NCI-H1105 (cell line): ENCODE results near the gene GGT5.
"Not testable (repeated sequence)": the region's sequence is repeated elsewhere in the genome, so short reads cannot be mapped to it uniquely, and the experiment has no call there.

Experiments used
- DNase-seq: peaks from one replicate; lab custom pipeline; 2025; lab: John Stamatoyannopoulos, UW

GGT5 gene

DNA sequence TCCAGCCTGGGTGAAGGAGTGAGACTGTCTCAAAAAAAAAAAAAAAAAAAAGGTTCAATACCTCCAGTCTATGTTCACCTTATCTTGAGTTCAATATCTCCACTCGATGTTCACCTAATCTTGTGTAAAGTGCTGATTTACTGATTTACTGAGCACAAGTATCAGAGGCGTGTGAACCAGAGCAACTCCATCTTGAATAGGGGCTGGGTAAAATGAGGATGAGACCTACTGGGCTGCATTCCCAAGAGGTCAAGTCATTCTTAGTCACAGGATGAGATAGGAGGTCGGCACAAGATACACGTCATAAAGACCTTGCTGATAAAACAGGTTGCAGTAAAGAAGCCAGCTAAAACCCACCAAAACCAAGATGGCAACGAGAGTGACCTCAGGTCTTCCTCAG lies 41.0 kb downstream of the GGT5 start:
- not testable (repeated sequence) for DNase-seq

DNA sequence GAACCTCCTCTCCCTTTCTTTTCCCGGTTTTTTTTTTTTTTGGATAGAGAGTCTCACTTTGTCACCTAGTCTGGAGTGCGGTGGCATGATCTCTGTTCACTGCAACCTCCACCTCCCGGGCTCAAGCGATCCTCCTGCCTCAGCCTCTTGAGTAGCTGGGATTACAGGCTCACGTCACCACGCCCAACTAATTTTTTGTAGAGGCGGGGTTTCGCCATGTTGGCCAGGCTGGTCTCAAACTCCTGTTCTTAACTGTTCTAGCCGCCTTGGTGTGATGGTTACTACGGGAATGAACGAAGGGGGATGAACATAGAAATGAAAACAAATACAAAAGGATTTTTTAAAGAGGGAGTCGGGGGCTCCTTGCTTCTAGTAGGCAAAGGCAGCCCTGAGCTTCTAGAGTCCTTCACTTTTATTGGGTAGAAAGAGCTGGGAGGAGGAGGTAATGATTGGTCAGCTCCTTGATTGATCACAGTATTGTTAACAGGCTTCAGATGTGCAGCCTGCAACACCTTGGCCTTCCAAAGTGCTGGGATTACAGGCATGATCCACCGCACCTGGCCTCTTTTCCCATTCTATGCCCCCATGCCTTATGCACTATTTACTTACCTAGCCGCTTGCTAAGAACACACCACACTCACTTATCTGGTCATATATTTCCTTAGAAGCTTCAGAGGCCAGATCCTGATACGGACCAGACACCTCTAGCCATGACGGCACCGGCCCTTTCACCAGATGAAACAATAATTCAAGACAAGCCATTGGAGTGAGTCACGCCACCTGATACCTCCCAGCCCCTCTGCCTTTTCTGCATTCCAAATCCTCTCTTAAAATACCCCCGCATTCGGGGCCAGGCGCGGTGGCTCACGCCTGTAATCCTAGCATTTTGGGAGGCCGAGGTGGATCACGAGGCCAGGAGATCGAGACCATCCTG lies 42.9 kb downstream of the GGT5 start:
- no peak for DNase-seq

DNA sequence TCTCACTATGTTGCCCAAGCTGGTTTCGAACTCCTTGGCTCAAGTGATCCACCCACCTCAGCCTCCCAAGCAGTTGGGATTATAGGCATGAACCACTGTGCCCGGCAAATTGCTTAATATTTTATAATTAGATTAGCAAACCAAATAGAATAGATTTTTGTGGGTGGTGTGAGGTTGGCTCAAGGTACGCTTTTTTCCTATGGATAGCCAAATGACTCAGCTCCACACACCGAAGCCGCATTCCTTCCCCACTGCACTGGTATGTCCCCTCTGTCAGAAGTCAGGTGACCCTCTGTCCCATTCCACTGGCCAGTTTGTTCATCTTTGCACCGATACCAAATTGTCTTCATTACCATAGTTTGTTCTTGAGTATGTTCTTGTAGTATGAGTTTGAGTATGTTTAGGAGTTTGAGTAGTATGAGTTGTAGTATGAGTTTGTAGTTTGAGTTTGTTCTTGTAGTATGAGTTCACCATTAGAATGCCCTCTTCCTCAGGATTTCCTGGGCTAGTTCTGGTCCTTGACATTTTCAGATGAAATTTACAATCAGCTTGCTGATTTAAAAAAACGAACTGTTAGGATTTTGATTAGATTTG lies 44.2 kb downstream of the GGT5 start:
- no peak for DNase-seq

DNA sequence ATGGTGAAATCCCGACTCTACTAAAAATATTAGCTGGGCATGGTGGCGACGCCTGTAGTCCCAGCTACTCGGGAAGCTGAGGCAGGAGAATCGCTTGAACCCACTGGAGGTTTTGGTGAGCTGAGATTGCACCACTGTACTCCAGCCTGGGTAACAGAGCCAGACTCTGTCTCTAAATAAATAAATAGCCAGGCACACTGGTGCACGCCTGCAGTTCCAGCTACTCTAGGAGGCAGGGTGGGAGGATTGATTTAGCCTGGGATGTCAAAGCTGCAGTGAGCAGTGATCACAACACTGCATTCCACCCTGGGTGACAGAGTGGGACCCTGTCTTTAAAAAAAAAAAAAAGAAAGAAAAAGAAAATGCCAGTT lies 46.2 kb downstream of the GGT5 start:
- no peak for DNase-seq

DNA sequence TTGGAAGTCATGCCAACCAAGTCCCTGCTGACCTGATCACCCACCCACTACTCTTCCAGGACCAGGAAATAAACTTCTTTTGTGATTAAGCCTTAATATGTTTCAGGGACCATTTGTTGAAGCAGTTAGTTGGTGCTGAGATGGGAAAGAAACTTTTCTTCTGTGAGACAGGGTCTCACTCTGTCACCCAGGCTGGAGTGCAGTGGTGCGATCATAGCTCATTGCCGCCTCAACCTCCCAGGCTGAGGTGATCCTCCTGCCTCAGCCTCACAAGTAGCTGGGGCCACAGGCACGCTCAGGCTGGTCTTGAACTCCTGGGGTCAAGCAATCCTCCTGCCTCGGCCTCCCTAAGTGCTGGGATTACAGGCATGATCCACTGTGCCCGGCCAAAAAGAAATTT lies 53.0 kb downstream of the GGT5 start:
- DNase-seq: no peak

DNA sequence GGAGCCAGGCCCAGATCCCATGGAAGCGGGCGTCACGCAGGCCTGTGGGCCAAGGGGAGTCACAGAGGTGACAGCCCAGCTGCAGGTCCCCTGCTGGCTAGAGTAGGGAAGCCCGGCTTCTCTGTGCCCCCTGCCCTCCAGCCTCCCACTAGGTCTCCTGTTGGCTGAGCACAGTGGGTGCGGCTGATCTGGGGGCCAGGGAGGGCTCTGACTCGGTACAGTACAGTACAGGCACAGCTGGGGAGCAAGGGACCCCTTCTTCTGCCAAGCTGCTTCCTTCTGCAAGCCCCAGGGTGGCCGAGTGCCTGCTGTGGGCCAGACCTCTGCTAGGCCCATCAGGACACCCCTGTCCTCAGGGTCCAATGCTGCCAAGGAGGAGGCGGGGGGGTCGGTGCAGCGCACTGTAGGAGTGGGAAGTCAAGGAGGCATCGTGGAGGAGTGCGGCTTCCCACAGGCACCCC lies 53.5 kb downstream of the GGT5 start:
- no peak for DNase-seq

DNA sequence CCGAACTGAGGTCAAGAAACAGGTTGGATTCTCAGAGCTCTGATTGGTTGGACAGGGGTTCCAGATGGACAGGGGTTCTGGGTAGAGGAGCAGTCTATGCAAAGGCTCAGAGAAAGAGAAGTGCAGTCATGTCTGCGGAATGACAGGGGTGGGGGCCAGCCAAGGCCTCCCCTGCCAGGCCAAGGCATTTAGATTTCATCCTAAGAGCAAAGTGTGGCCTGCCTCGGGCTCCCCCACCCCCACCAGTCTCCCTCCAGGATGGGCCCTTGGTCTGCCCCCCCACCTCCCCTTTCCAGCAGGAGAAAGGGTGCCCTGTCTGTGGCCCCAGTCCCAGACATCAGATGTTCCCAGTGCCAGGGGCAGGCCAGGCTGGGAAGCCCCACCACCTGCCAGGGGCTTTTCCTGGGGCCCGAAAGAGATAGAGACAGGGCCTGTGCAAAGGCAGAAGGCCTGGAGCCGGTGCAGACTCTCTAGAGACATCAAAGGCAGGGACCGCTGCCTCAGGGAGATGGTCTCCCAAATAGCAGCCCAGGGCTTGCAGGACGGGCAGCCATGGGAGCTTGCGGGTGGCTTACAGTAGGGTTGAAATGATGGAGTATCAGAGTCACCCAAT lies 54.2 kb downstream of the GGT5 start:
- no peak for DNase-seq

DNA sequence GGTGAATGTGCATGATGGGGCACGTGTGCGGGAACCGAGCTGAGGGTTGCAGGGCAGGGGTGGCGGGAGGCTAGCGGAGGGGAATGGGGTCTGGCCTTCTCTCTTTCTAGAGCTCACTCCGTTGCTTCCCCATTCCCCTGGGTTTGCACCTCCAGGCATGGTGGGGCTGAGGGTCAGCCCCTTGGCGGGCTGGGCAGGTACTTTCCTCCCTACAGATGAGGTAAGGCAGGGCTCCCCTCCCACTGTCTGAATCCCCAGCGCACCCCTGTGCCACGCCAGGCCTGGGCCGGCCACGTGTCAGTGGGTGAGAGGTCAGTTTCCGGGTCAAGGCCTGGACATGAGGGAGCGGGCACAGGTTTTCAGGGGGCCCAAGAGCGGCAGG lies 54.7 kb downstream of the GGT5 start:
- no peak for DNase-seq

DNA sequence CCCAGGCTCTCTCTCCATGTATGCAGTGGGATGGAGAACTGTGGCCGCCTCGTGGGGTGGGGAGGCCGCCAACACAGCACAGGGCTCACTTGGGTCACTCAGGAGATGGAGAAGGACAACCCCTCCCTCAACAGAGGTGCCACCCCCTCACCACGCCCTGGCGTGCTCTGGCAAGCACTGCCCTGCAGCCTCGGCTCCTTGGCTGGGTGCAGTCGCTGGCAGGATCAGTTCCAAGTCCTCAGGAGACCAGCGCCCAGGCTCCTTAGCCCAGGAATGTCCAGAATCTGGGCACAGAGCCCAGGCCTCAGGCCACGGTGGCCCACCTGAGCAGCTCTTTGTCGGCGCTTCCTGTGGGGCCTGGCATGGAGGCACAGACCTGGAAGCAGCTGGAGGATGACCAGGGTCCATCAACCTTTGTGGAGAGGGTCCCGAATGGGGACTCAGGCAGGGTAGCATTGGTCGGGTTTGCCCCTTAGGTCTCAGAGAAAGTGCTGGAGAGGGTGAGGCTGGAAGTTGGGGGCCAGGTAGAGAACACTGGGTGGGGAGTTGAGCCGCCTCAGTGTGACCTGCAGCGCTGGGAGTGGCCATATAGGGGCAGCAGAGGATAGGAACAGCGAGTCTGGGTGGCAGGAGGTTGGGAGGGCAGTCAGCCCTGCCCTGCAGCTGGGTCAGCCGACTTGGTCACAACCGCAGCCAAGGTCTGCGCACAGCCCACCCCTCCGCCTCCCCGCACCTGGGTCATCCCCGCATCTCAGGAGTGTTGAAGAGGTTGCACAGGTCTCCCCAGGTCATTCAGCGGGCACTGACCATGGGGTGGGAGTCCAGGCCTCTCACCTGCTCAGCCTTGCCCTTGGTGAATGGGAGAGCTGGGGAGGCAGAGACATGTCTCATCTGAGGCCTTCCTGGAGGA lies 55.4 kb downstream of the GGT5 start:
- no peak for DNase-seq

DNA sequence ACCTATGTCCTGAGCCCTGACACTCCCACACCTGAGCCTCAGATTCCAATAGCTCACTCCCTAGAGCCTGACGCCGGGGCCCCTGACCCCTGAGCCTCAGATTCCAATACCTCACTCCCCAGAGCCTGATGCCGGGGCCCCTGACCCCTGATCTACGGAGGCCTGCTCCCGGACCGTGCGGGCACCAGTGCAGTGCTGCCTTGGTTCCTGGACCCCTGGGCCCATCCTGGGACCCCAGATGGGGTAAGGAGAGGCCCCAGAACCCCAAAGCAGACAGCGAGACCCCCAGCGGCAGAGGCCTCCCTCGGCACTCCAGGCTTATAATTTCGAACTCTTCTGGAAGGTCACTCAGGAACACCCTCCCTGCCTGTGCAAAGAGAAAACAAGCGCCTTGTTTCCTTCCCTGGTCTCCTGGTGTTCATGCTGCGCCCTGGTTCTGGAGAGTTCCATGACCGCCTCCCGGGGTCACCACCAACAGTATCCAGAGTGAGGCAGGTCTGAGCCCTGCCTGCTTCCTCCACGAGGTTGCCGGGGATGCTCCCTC lies 56.1 kb downstream of the GGT5 start:
- no peak for DNase-seq

DNA sequence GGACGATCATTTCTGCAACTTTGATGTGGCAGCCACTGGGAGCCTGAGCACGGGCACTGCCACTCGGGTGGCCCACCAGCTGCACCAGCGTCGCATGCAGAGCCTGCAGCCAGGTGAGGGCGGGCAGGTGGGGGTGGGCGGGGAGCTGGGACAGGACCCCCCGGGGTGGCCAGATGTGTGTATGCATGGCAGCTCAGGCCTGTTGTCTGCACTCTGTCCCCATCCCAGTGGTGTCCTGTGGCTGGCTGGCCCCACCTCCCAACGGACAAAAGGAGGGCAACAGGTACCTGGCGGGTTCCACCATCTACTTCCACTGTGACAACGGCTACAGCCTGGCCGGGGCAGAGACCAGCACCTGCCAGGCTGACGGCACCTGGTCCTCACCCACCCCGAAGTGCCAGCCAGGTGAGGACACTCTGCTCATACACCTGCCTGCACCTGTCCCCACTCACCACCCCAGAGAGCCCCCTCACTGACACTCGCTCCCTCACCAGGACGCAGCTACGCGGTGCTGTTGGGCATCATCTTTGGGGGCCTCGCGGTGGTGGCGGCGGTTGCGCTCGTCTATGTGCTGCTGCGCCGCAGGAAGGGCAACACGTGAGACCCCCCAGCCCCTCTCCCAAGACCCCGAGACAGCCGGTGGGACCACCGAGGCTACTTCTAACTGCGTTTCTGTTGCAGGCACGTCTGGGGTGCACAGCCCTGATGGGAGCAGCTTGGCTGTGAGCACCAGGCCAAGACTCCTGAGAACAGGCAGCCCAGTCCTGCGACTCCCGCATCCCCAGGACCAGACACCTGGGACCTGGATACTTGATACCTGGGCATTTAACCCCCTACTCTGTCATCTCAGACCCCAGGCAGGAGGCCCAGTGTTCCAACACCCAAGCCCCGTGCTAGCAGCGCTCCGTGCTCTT lies 56.9 kb downstream of the GGT5 start:
- no peak for DNase-seq

DNA sequence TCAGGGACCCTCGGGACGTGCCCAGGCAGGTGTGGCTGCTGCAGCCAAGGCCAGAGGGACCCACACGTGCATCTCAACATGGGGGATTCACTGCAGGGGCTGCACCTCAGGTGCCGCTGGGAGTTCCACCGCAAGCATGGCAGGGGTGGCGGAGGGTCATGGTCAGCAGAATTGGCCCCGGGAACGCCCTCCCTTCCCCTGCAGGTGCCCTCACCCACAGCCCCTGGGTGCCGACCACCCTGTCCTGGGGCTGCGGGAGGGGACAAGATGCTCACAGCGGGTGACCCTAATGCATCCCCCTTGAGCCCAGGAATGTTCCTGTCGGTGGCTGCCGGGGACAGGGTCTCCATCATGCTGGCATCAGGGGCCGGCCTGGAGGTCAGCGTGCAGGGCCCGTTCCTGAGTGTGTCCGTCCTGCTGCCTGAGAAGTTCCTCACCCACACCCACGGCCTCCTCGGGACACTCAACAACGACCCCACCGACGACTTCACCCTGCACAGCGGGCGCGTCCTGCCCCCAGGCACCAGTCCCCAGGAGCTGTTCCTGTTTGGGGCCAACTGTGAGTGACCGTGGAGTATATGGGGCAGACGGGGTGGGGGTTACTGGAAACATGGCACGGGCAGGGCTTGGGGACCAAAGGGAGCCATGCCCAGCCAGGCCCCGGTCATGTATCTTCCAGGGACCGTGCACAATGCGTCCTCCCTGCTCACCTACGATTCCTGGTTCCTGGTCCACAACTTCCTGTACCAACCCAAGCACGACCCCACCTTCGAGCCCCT lies 57.8 kb downstream of the GGT5 start:
- DNase-seq: no peak

DNA sequence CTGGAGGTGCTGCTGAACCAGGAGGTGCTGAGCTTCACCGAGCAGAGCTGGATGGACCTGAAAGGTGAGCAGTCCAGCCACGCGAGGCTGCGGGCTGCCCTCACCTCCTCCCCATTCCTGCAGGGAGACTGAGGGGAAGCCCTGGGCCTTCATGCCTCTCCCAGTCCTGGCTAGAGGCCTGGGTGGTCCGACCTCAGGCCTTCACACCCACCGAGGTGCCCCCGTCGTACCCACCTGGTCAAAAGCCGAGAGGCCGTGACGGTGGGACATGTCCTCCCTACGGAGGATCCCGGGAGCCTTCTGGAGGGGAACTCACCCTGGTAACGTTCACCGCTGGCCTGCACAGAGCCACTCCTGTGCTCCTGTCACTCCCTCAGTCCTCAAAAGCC lies 58.5 kb downstream of the GGT5 start:
- no peak for DNase-seq

DNA sequence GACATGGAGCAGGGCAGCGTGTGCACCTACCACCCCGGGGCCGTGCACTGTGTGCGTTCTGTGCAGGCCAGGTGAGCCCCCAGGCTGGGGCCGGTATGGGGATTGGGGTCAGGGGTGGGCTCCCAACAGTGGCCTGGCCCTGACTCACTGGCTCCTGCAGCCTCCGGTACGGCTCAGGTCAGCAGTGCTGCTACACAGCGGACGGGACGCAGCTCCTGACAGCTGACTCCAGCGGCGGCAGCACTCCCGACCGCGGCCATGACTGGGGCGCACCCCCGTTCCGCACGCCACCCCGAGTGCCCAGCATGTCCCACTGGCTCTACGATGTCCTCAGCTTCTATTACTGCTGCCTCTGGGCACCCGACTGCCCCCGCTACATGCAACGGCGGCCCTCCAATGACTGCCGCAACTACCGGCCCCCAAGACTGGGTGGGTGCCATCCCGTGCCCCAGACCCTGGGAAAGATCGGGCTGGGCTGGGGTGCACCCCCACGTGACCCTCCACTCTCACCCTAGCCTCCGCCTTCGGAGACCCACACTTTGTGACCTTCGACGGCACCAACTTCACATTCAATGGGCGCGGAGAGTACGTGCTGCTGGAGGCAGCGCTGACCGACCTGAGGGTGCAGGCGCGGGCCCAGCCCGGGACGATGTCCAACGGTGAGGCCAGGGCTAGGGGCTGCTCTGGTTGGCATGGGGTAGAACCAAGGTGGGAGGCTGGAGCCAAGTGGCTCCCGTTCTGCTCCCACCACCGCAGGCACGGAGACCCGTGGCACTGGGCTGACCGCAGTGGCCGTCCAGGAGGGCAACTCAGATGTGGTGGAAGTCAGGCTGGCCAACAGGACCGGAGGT lies 59.2 kb downstream of the GGT5 start:
- DNase-seq: no peak

DNA sequence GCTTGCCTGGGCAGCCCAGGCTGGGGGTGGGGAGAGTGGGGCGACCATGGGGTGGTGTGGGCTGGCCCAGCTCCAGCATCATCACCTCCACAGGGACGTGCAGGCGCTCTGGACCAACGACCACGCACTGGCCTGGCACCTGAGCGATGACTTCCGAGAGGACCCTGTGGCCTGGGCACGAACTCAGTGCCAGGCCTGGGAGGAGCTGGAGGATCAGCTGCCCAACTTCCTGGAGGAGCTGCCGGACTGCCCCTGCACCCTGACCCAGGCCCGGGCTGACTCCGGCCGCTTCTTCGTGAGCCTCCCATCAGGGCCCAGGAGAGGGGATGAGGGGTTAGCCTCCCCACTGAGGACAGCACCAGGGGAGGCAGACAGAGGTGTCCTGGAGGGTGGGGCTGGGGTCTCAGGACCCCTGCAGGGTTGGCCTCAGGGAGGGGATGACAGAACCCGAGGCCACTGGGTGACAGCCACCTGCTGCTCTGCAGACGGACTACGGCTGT lies 59.8 kb downstream of the GGT5 start:
- DNase-seq: no peak

DNA sequence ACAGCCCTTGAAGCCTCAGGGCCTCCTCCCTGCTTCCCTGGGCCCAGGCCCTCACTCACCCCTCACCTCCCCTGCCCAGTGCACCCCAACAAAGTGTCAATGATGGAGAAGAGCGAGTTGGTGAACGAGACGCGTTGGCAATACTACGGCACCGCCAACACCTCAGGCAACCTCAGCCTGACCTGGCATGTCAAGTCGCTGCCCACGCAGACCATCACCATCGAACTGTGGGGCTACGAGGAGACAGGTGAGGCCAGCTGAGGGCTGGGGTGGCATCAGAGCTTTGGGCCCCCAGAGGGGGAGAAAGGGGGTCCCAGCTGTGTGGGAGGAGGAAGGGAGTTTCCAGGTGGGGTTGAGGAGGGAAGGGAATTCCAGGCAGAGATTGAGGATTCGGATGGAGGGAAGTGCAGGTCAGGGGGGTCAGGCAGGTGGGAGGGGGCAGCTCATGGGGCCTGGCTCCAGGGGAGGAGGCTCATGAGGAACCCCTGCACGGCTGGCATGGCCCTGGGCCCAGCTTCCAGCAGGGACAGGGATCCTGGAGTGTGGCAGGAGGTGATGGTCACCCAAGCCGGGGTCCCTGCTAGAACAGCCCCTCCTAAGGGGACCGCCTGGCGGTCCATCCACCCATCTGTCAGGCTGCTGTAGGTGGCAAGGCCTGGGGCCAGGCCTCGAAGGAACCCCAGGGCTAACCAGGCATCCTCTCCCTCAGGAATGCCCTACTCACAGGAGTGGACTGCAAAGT lies 60.7 kb downstream of the GGT5 start:
- no peak for DNase-seq

DNA sequence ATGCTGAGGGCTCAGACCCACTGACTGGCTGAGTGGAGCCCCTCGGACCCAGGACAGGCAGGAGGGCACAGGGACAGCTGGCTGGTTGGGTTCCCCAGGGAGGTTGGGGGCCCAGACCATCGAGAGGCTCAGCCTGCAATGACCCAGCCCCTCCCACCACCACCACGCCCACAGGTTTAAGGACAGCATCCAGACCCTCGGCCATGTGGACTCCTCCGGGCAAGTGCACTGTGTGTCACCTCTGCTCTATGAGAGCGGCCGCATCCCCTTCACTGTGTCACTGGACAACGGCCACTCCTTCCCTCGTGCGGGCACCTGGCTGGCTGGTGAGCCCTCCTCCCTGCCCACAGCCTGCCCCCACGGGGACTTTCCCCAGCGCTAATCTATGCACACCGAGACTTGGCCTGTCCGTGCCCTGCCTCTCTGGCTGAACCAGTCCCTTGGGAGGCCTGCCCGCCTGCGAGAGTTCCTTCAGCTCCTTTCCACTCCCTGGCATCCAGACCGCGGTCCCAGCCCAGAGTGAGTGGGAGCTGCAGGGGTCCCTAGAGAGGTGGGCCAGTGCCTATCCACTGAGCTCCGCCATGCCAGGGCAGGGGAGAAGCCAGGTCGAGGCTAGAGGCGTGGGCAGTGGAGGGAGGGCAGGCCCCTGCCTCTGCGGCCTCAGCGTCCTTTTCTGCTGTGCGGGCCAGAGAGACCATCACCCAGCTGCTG lies 61.4 kb downstream of the GGT5 start:
- no peak for DNase-seq

DNA sequence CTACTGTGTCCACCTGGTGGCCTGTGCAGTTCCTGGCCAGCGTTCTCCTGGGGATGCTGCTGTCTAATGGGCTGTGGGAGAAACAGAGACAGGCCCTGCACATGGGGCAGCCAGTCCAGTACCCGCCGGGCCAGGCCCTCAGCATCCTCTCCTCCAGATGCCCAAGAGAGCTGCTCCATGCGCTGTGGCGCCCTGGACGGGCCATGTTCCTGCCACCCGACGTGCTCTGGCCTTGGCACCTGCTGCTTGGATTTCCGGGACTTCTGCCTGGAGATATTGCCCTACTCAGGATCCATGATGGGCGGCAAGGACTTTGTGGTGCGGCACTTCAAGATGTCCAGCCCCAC lies 62.0 kb downstream of the GGT5 start:
- DNase-seq: not testable (repeated sequence)
